Activated T-cell treated with anti-CD3 and anti-CD28 coated beads for 48 hours (primary cell): ENCODE data around the gene GHR.

Experiments
- DNase-seq: peaks from one replicate; pipeline ENCODE4 v3.0.0-alpha.2; 2020; ENCODE audit warnings: low read depth

Gene GHR

GRCh38 chr5:42516282-42517042, 93.2 kb downstream of the GHR start:
- DNase-seq, result no peak

- no peak for DNase-seq
These were observed 93.9 kb downstream of the GHR start for GRCh38 chr5:42517164-42517563.

DNA sequence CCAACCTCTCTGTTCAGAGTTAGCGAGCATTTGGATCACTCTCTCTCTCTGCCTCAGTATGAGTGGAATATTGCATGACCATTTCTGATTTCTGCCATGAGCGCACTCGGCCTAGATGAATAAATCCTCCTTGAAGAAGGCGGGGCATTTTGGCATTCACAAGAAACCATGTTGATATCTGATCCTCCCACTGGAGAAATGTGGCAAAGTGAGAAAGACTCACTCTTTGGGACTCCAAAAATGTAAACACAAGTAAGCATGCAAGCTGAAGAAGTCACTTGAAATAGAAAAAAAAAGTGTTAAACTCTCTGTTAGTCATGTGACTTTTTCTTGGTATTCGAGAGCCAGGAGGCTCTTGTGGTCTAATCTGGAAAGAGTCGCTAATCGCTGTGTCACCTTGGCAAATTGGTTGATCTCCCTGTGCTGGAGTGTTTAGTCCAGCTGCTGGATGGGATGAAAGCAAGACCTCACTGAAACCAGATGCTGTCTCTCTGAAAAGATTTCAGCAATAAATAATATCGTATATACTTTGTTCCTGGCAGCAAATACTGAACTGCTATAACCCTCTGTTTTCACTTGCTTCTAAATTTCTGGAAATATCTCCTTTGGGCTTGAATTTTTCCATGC, 95.5 kb downstream of the GHR start:
- no peak for DNase-seq

GRCh38 chr5:42520203-42520602, 97.0 kb downstream of the GHR start:
- DNase-seq, result no peak

- DNase-seq, result no peak
These were observed 97.7 kb downstream of the GHR start for GRCh38 chr5:42520957-42521356.

DNA sequence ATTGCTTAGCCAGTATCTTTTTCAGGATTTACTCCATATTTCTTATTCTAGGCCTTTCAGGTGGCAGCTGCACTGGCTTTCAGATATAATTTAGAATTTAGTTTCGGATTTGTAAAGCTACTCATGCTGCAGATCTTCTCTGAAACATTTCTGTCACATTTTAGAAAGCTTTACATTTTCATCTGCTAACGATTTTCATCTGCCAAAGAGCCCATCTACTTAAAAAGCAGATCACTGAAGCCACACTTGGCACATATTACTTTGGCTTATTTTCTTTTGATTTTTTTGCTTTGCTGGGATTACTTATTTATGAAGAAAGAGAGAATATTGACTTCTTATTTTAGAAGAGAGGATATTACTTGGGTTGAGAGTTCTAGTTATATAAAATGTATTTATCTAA, 98.2 kb downstream of the GHR start:
- no peak for DNase-seq

GRCh38 chr5:42522783-42523182, 99.5 kb downstream of the GHR start:
- DNase-seq, result no peak

- no peak for DNase-seq
These were observed 102.9 kb downstream of the GHR start for GRCh38 chr5:42526179-42526578.

- DNase-seq, result no peak
These were observed 108.4 kb downstream of the GHR start for GRCh38 chr5:42531611-42532010.

DNA sequence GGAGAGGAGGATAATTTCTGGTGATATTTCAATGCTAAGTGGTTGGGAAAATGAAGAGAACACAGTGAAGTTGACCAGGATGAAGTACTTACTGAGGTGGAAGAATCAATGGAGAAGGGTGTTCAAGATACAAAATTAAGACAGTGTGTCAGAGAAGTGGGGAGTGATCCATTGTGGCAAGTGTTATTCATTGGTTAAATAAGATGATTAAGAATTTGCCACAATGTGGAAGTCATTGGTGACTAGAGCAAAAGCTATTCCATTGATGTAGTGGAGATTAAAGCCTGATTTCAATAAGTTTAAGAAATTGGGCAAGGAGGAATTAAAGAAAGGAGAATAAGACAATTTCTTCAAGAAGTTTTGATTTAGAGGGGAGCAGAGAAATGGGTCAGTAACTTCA, 118.9 kb downstream of the GHR start:
- no peak for DNase-seq

DNA sequence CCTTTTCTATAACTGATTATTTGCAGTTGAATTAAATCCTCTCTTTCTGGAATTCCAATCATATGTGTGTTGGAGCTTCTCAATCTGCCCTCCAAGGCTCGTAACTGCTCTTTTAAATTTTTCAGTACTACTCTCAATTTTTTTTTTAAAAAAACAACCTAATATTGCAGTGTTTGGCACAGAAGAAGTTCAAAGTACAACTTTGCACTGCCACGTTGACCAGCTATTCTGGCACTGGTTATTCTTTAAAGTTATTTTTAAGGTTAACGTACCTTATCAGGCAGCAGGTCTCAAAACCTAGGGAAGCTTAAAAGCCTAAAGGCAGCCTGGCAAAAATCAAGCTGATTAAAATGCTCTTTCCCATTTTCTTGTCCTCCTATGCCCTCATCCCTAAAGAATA, 120.5 kb downstream of the GHR start:
- no peak for DNase-seq

GRCh38 chr5:42545038-42545437, 121.8 kb downstream of the GHR start:
- no peak for DNase-seq

- DNase-seq, result no peak
These were observed 123.9 kb downstream of the GHR start for GRCh38 chr5:42547141-42547540.

DNA sequence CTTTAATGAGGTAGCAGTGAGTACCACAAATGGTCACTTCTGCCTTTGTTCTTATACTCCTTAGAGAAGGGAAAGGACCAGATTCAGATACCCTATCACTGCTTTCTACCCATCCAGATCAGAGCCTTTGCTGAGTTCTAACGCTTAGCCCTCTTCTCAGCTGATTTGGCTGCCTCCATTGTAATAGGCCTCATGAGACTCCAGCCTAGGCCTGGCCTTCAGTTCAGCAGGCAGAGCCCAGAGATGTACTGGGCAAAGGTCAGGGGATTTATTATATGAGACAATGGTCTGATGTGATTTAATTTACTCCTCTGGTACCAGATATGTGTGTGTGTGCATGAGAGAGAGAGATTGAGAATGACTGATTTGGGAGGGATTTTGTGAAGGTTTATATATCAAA, 124.7 kb downstream of the GHR start:
- no peak for DNase-seq

- no peak for DNase-seq
These were observed 129.4 kb downstream of the GHR start for GRCh38 chr5:42552597-42552996.

DNA sequence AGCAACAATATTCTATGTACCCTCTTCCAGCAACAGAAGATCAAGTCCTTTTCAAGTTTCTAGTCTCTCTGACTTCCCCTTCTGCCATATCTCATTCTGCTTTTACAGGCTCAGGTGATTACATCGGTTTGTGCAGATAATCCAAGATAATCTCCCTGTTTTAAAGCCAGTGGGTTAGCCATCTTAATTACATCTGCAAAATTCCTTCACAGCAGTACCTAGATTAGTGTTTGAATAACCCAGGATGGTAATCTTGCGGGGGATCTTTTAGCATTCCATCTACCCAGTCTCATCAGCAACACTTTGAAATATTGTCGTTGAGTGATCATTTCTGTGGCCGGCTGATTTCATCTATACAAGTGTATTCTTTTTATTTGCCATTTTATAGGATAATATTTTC, 130.2 kb downstream of the GHR start:
- no peak for DNase-seq

- DNase-seq, result no peak
These were observed 131.8 kb downstream of the GHR start for GRCh38 chr5:42555010-42555409.

- DNase-seq, result no peak
These were observed 132.6 kb downstream of the GHR start for GRCh38 chr5:42555797-42556196.

- no peak for DNase-seq
These were observed 134.4 kb downstream of the GHR start for GRCh38 chr5:42557689-42558088.

DNA sequence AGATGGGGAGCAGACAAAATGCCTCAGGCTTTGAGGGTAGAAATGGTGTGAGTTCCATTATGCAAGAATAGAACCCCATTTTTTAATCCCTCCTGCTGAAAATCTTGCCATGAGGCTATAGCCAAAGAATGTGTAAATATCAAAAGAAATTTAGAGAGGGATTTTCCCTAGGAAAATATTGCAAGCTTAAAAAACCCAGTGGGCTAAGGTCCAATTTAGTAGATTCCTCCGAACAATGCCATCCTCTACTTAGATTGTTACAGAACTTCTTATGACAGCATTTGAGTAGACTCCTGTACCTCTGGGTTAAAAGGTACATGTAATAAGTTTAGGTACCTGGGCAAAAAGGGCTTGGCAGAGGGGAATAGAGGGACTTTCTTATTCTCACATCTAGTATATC, 138.4 kb downstream of the GHR start:
- no peak for DNase-seq

GRCh38 chr5:42564689-42565356, 141.6 kb downstream of the GHR start:
- DNase-seq, result no peak

GRCh38 chr5:42566652-42567295, 143.5 kb downstream of the GHR start:
- no peak for DNase-seq

- DNase-seq, result no peak
These were observed 146.1 kb downstream of the GHR start for GRCh38 chr5:42569325-42569724.
